Hepatocyte (in vitro differentiated cells): Measurements from ENCODE around the gene KAT2B. TPM values are rescaled to one million over a fixed set of nuclear protein-coding genes. Genes with fewer than 3 reads are reported as not detected.

Experiments used
- DNase-seq: peaks from one replicate; pipeline ENCODE4 v3.0.0-alpha.2; 2016; ENCODE audit warnings: low spot score
- H2AFZ ChIP-seq: fragments of 200-600 bp; sonication (generic); 2 replicates; pipeline ENCODE4 v1.6.0; 2016; ENCODE audit warnings: antibody characterized with exemption, mild to moderate bottlenecking
- H3K27ac ChIP-seq: fragments of 200-600 bp; sonication (generic); 2 replicates; pipeline ENCODE4 v1.5.1; 2016; ENCODE audit warnings: mild to moderate bottlenecking
- H3K27me3 ChIP-seq: fragments of 200-600 bp; sonication (generic); 2 replicates; pipeline ENCODE4 v1.6.1; 2016
- H3K36me3 ChIP-seq: fragments of 200-600 bp; sonication (generic); replicated peaks from 2 replicates; pipeline ENCODE4 v1.5.1; 2016; ENCODE audit warnings: low read depth; ENCODE audit not compliant: insufficient read depth
- H3K4me1 ChIP-seq: fragments of 200-600 bp; sonication (generic); 2 replicates; pipeline ENCODE4 v1.5.1; 2016; ENCODE audit warnings: mild to moderate bottlenecking, moderate library complexity; ENCODE audit not compliant: insufficient read depth
- H3K4me2 ChIP-seq: fragments of 200-600 bp; sonication (generic); 2 replicates; pipeline ENCODE4 v1.6.0; 2016
- H3K4me3 ChIP-seq: fragments of 200-600 bp; sonication (generic); 2 replicates; pipeline ENCODE4 v1.5.1; 2016; ENCODE audit warnings: mild to moderate bottlenecking
- H3K79me2 ChIP-seq: fragments of 200-600 bp; sonication (generic); 2 replicates; pipeline ENCODE4 v1.6.0; 2017; ENCODE audit warnings: mild to moderate bottlenecking
- H3K9me2 ChIP-seq: fragments of 200-600 bp; sonication (generic); replicated peaks from 2 replicates; pipeline ENCODE4 v1.6.0; 2017; ENCODE audit warnings: mild to moderate bottlenecking; ENCODE audit not compliant: insufficient read depth
- H3K9me3 ChIP-seq: fragments of 200-600 bp; sonication (generic); 2 replicates; pipeline ENCODE4 v1.5.1; 2016; ENCODE audit warnings: low read depth, mild to moderate bottlenecking
- H4K20me1 ChIP-seq: fragments of 200-600 bp; sonication (generic); 2 replicates; pipeline ENCODE4 v1.6.0; 2016; ENCODE audit warnings: mild to moderate bottlenecking; ENCODE audit not compliant: insufficient read depth, poor library complexity, severe bottlenecking
- EZH2 ChIP-seq: fragments of 200-600 bp; sonication (generic); IDR thresholded peaks from 2 replicates; pipeline ENCODE4 v1.6.1; 2016; ENCODE audit warnings: antibody characterized with exemption, mild to moderate bottlenecking, borderline replicate concordance
- EZH2phosphoT487 ChIP-seq: fragments of 200-600 bp; sonication (generic); IDR thresholded peaks from one replicate; pipeline ENCODE4 v1.6.1; 2018; ENCODE audit warnings: antibody characterized with exemption, mild to moderate bottlenecking, low read depth, moderate library complexity; ENCODE audit not compliant: unreplicated experiment, severe bottlenecking
- WGBS: methylation state at CpG from one replicate; pipeline ENCODE4 v1.1.6; 2016; ENCODE audit warnings: low lambda C conversion rate; ENCODE audit errors: missing lambda C conversion rate; 5-methylcytosine and 5-hydroxymethylcytosine counted together
- polyA plus RNA-seq: library from polyadenylated mRNA; unstranded; fragments of >200 nt; fragmentation: Nextera tagmentation; extraction: Ambion mirVana; gene quantifications from 2 replicates; pipeline ENCODE4 v1.2.1, GENCODE V29; 2016
- total RNA-seq: library from RNA; depleted of rRNA; stranded (reverse); fragments of >200 nt; gene quantifications from 2 replicates; pipeline ENCODE4 v1.2.3, GENCODE V29; 2014
- TF ChIP-seq, protein P1 (sequence below): fragments of 200-600 bp; sonication (generic); IDR thresholded peaks from 2 replicates; pipeline ENCODE4 v1.5.1; 2016; ENCODE audit warnings: antibody characterized with exemption, mild to moderate bottlenecking; ENCODE audit not compliant: poor library complexity

The KAT2B gene
- total and polyA plus RNA-seq, 2 experiments from 2014 or later, result 11.7 to 13.3 TPM

- no peak overlapping the region for H2AFZ ChIP-seq
- H3K9me2 ChIP-seq, result no peaks in the 10 kb centered on the region
- no peak for TF ChIP-seq EZH2
- TF ChIP-seq, protein P1, sequence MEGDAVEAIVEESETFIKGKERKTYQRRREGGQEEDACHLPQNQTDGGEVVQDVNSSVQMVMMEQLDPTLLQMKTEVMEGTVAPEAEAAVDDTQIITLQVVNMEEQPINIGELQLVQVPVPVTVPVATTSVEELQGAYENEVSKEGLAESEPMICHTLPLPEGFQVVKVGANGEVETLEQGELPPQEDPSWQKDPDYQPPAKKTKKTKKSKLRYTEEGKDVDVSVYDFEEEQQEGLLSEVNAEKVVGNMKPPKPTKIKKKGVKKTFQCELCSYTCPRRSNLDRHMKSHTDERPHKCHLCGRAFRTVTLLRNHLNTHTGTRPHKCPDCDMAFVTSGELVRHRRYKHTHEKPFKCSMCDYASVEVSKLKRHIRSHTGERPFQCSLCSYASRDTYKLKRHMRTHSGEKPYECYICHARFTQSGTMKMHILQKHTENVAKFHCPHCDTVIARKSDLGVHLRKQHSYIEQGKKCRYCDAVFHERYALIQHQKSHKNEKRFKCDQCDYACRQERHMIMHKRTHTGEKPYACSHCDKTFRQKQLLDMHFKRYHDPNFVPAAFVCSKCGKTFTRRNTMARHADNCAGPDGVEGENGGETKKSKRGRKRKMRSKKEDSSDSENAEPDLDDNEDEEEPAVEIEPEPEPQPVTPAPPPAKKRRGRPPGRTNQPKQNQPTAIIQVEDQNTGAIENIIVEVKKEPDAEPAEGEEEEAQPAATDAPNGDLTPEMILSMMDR, result no peak
- TF ChIP-seq EZH2phosphoT487, result no peak
- no peak overlapping the region for H3K27ac ChIP-seq
- no peaks in the 10 kb centered on the region for H3K27me3 ChIP-seq
- DNase-seq, result no peak
- H4K20me1 ChIP-seq, result no peaks in the 10 kb centered on the region
- H3K9me3 ChIP-seq, result no peaks in the 10 kb centered on the region
- no peak overlapping the region for H3K4me3 ChIP-seq
- H3K4me2 ChIP-seq, result no peak overlapping the region
- H3K4me1 ChIP-seq, result no peaks in the 10 kb centered on the region
- WGBS, result 98% methylated on average over 5 of the region's 5 CpGs
- H3K36me3 ChIP-seq, result no peaks in the 10 kb centered on the region
- no peaks in the 10 kb centered on the region for H3K79me2 ChIP-seq
These were observed 67.5 kb downstream of the KAT2B start for GRCh38 chr3:20107722-20108121.

DNA sequence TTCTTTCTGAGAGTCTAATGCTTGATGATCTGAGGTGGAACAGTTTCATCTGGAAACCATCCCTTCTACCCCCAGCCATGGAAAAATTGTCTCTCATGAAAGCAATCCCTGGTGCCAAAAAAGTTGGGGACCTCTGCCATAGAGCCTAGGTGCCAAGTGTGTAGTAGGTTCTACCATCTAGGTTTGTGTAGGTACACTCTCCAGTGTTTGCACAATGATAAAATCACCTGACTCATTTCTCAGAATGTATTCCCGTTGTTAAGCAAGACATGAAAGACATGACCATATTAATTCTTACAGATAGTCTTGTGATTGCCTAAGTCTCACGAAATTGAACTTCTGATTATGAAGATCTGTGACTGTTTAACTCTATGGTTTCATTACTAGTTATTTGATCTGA lies 68.6 kb downstream of the KAT2B start:
- H3K4me2 ChIP-seq, result no peak overlapping the region
- no peaks in the 10 kb centered on the region for H3K4me1 ChIP-seq
- no peak overlapping the region for H3K4me3 ChIP-seq
- no peaks in the 10 kb centered on the region for H3K9me2 ChIP-seq
- H3K36me3 ChIP-seq, result no peaks in the 10 kb centered on the region
- TF ChIP-seq EZH2, result no peak
- TF ChIP-seq, protein P1, result no peak
- H4K20me1 ChIP-seq, result no peaks in the 10 kb centered on the region
- no peak for DNase-seq
- H3K27ac ChIP-seq, result no peak overlapping the region
- H3K27me3 ChIP-seq, result no peaks in the 10 kb centered on the region
- no peaks in the 10 kb centered on the region for H3K79me2 ChIP-seq
- no peak overlapping the region for H2AFZ ChIP-seq
- WGBS, result 63% methylated on average over 2 of the region's 2 CpGs
- H3K9me3 ChIP-seq, result no peaks in the 10 kb centered on the region

GRCh38 chr3:20110826-20111225 lies 70.6 kb downstream of the KAT2B start:
- Histone ChIP-seq H3K36me3 (no peaks in the 10 kb centered on the region), H4K20me1 (no peaks in the 10 kb centered on the region), H3K4me2 (no peak overlapping the region), H3K4me1 (no peaks in the 10 kb centered on the region), H2AFZ (no peak overlapping the region), H3K27ac (no peak overlapping the region), H3K79me2 (no peaks in the 10 kb centered on the region), H3K27me3 (no peaks in the 10 kb centered on the region), H3K9me2 (no peaks in the 10 kb centered on the region), H3K4me3 (no peak overlapping the region), H3K9me3 (no peaks in the 10 kb centered on the region)
- WGBS, result 87% methylated on average over 5 of the region's 5 CpGs
- DNase-seq, result no peak
- TF ChIP-seq, protein P1, result no peak
- TF ChIP-seq EZH2phosphoT487 (no peak), EZH2 (no peak)

DNA sequence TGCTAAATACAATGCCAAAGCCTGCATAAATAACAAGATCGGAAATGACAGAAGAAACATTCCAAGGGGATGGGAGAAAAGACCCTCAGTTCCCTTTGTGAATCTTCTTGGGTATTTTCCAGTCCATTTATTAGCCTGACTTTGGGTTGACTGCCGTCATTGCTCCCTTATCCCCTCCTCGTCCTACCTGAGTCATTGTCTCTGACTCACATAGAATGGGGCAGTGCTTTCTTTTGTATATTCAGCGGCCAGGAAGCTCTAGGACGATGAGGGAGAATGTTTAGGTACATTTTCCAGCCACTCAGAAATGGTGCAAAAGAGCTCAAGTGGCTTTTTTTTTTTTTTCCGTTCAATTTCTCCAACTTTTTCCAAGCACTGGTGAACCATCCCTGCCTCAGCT lies 71.6 kb downstream of the KAT2B start:
- DNase-seq, result no peak
- no peaks in the 10 kb centered on the region for H3K9me3 ChIP-seq
- no peaks in the 10 kb centered on the region for H3K4me1 ChIP-seq
- TF ChIP-seq EZH2 (no peak), EZH2phosphoT487 (no peak)
- TF ChIP-seq, protein P1, result no peak
- no peak overlapping the region for H2AFZ ChIP-seq
- no peak overlapping the region for H3K4me2 ChIP-seq
- H3K9me2 ChIP-seq, result no peaks in the 10 kb centered on the region
- no peaks in the 10 kb centered on the region for H3K27me3 ChIP-seq
- no peak overlapping the region for H3K4me3 ChIP-seq
- no peaks in the 10 kb centered on the region for H4K20me1 ChIP-seq
- no peaks in the 10 kb centered on the region for H3K79me2 ChIP-seq
- H3K27ac ChIP-seq, result no peak overlapping the region
- 89% methylated on average over 6 of the region's 6 CpGs for WGBS
- H3K36me3 ChIP-seq, result no peaks in the 10 kb centered on the region
